ENCODE measurements around the gene HOXB8.

HOXB8 gene

GRCh38 chr17:48596000-48596734, 18.9 kb downstream of the HOXB8 start:
- TF ChIP-seq CTCF (IDR thresholded peaks at IDR 0.05; ENCODE audit: poor library complexity, severe bottlenecking) = no peak
- no peak for DNase-seq (ENCODE audit: low spot score)
- H3K27ac ChIP-seq (ENCODE audit: poor library complexity, severe bottlenecking) = no peak overlapping the region
- H3K4me1 ChIP-seq (ENCODE audit: insufficient read depth, poor library complexity, severe bottlenecking) = no peaks in the 10 kb centered on the region
- no peaks in the 10 kb centered on the region for H3K36me3 ChIP-seq (ENCODE audit: low read depth)
- no peak overlapping the region for H3K4me3 ChIP-seq (ENCODE audit: severe bottlenecking)
- no peak for ATAC-seq (ENCODE audit: low read depth)
- H3K27me3 ChIP-seq (ENCODE audit: insufficient read depth, poor library complexity, severe bottlenecking) = no peaks in the 10 kb centered on the region
- H3K9me3 ChIP-seq (ENCODE audit: severe bottlenecking) = no peaks in the 10 kb centered on the region

- TF ChIP-seq CTCF (IDR thresholded peaks at IDR 0.05; ENCODE audit: poor library complexity, severe bottlenecking) = no peak
- H3K27ac ChIP-seq (ENCODE audit: poor library complexity, severe bottlenecking) = no peak overlapping the region
Measured at GRCh38 chr17:48595278-48595999, 19.7 kb downstream of the HOXB8 start.

GRCh38 chr17:48594538-48595277, 20.4 kb downstream of the HOXB8 start:
- Histone ChIP-seq H3K27me3 (ENCODE audit: insufficient read depth, poor library complexity, severe bottlenecking) (no peaks in the 10 kb centered on the region), H3K36me3 (ENCODE audit: low read depth) (no peaks in the 10 kb centered on the region), H3K4me3 (ENCODE audit: severe bottlenecking) (no peak overlapping the region), H3K4me1 (ENCODE audit: insufficient read depth, poor library complexity, severe bottlenecking) (no peaks in the 10 kb centered on the region), H3K27ac (ENCODE audit: poor library complexity, severe bottlenecking) (no peak overlapping the region), H3K9me3 (ENCODE audit: severe bottlenecking) (no peaks in the 10 kb centered on the region)
- no peak for TF ChIP-seq CTCF (IDR thresholded peaks at IDR 0.05; ENCODE audit: poor library complexity, severe bottlenecking)
- no peak for ATAC-seq (ENCODE audit: low read depth)
- no peak for DNase-seq (ENCODE audit: low spot score)

More at GRCh38 chr17:48595278-48595999, 19.7 kb downstream of the HOXB8 start:
- DNase-seq (ENCODE audit: low spot score) (no peak), ATAC-seq (ENCODE audit: low read depth) (no peak)
- no peaks in the 10 kb centered on the region for H3K9me3 ChIP-seq (ENCODE audit: severe bottlenecking)
- no peaks in the 10 kb centered on the region for H3K27me3 ChIP-seq (ENCODE audit: insufficient read depth, poor library complexity, severe bottlenecking)
- no peaks in the 10 kb centered on the region for H3K4me1 ChIP-seq (ENCODE audit: insufficient read depth, poor library complexity, severe bottlenecking)
- H3K36me3 ChIP-seq (ENCODE audit: low read depth) = no peaks in the 10 kb centered on the region
- H3K4me3 ChIP-seq (ENCODE audit: severe bottlenecking) = no peak overlapping the region

- peak; percentile 18 for TF ChIP-seq CTCF (IDR thresholded peaks at IDR 0.05; ENCODE audit: poor library complexity, severe bottlenecking)
- H3K4me3 ChIP-seq (ENCODE audit: severe bottlenecking) = no peak overlapping the region
Measured at GRCh38 chr17:48593840-48594537, 21.1 kb downstream of the HOXB8 start.

More at GRCh38 chr17:48593840-48594537, 21.1 kb downstream of the HOXB8 start:
- Histone ChIP-seq H3K4me1 (ENCODE audit: insufficient read depth, poor library complexity, severe bottlenecking) (no peaks in the 10 kb centered on the region), H3K36me3 (ENCODE audit: low read depth) (no peaks in the 10 kb centered on the region), H3K27ac (ENCODE audit: poor library complexity, severe bottlenecking) (no peak overlapping the region), H3K27me3 (ENCODE audit: insufficient read depth, poor library complexity, severe bottlenecking) (no peaks in the 10 kb centered on the region), H3K9me3 (ENCODE audit: severe bottlenecking) (no peaks in the 10 kb centered on the region)
- ATAC-seq (ENCODE audit: low read depth) (no peak), DNase-seq (ENCODE audit: low spot score) (no peak)

Measured in RWPE2 (cell line).